H1 (cell line): ENCODE data around the gene IL6ST. TPM values are rescaled to one million over a fixed set of nuclear protein-coding genes. Genes with fewer than 3 reads are reported as not detected.

Source experiments
- CTCF ChIA-PET: fragments of 300-600 bp; sonication (Branson Sonifier 250); formaldehyde crosslinking; loops from one replicate; lab custom pipeline; 2021; ENCODE audit not compliant: partially characterized antibody; lab: Charles Lee
- POLR2A ChIA-PET: fragments of 300-600 bp; sonication (Branson Sonifier 250); formaldehyde crosslinking; loops from one replicate; lab custom pipeline; 2021; ENCODE audit warnings: inconsistent platforms; ENCODE audit not compliant: partially characterized antibody; lab: Charles Lee
- DNase-seq, 2 experiments: peaks; one replicate each; pipeline versions ENCODE4 v3.0.0 to v3.0.0-alpha.2; 2010 to 2022; ENCODE audit warnings: low spot score in 2 of 2, low read depth in 1 of 2, mixed read lengths in 1 of 2
- FAIRE-seq: peaks from 2 replicates; lab custom pipeline; 2011; peaks lifted over from hg19 to GRCh38; lab: Jason Lieb, UNC
- H2AFZ ChIP-seq: 2 replicates; pipeline ENCODE4 v1.8.1; 2012; ENCODE audit warnings: low read length, inconsistent platforms
- H2AK5ac ChIP-seq: 2 replicates; pipeline ENCODE4 v1.6.1; 2013; ENCODE audit warnings: low read depth, low read length
- H2BK120ac ChIP-seq: replicated peaks from 2 replicates; pipeline ENCODE3; 2013; ENCODE audit warnings: low read depth, low read length, inconsistent platforms
- H2BK12ac ChIP-seq: 2 replicates; pipeline ENCODE4 v1.6.1; 2013; ENCODE audit warnings: low read depth, low read length
- H2BK15ac ChIP-seq: 2 replicates; pipeline ENCODE4 v1.6.1; 2013; ENCODE audit warnings: low read length
- H2BK20ac ChIP-seq: 2 replicates; pipeline ENCODE4 v1.6.1; 2013; ENCODE audit warnings: low read length
- H2BK5ac ChIP-seq: 2 replicates; pipeline ENCODE4 v1.6.1; 2013; ENCODE audit warnings: low read depth, low read length
- H3K14ac ChIP-seq: 2 replicates; pipeline ENCODE4 v1.6.1; 2013; ENCODE audit warnings: inconsistent platforms; ENCODE audit not compliant: insufficient read length
- H3K18ac ChIP-seq: 2 replicates; pipeline ENCODE4 v1.6.1; 2013; ENCODE audit warnings: low read length; ENCODE audit errors: extremely low read depth
- H3K23ac ChIP-seq: 2 replicates; pipeline ENCODE4 v1.6.1; 2013; ENCODE audit warnings: inconsistent platforms; ENCODE audit not compliant: insufficient read length
- H3K23me2 ChIP-seq: 2 replicates; pipeline ENCODE4 v1.6.1; 2013; ENCODE audit warnings: low read depth, low read length
- H3K27ac ChIP-seq: 2 replicates; pipeline ENCODE4 v1.6.1; 2011; ENCODE audit warnings: low read depth, low read length, inconsistent platforms
- H3K27me3 ChIP-seq, 4 experiments: replicated peaks in 1 of 4; 1 replicate in 1 of 4; 2 replicates in 3 of 4; pipeline versions ENCODE4 v1.6.1 to v1.8.1; 2011 to 2013; ENCODE audit warnings: low read length in 3 of 4, mild to moderate bottlenecking in 3 of 4, inconsistent platforms in 2 of 4, mixed read lengths in 2 of 4, moderate library complexity in 1 of 4; ENCODE audit not compliant: control insufficient read depth in 3 of 4, insufficient read depth in 3 of 4; ENCODE audit errors: extremely low read depth in 1 of 4
- H3K36me3 ChIP-seq, 4 experiments: 2 replicates each; pipeline versions ENCODE4 v1.6.1 to v1.8.1; 2011 to 2013; ENCODE audit warnings: mild to moderate bottlenecking in 4 of 4, low read length in 3 of 4, moderate library complexity in 2 of 4, control low read depth in 1 of 4, inconsistent platforms in 1 of 4; ENCODE audit not compliant: insufficient read depth in 4 of 4, control insufficient read depth in 2 of 4
- H3K4ac ChIP-seq: replicated peaks from 2 replicates; pipeline ENCODE3; 2013; ENCODE audit warnings: low read length, low read depth, mixed read lengths, inconsistent platforms; ENCODE audit not compliant: insufficient read length
- H3K4me1 ChIP-seq, 4 experiments: replicated peaks in 1 of 4; 1 replicate in 1 of 4; 2 replicates in 3 of 4; pipeline versions ENCODE4 v1.6.1 to v1.8.1; 2011 to 2013; ENCODE audit warnings: low read length in 3 of 4, inconsistent platforms in 2 of 4, mixed read lengths in 1 of 4; ENCODE audit not compliant: insufficient read depth in 4 of 4, control insufficient read depth in 3 of 4
- H3K4me2 ChIP-seq, 2 experiments: 2 replicates each; pipeline versions ENCODE4 v1.6.1 to v1.8.1; 2011 to 2013; ENCODE audit warnings: low read depth in 2 of 2, low read length in 2 of 2, control low read depth in 1 of 2, inconsistent platforms in 1 of 2, mild to moderate bottlenecking in 1 of 2; ENCODE audit not compliant: insufficient read depth in 1 of 2
- H3K4me3 ChIP-seq, 4 experiments: fragments of 200-600, 300-600 bp in 1 of 4; sonication (generic), shearing (Covaris generic), sonication (Bioruptor Twin) in 1 of 4; 2 replicates each; pipeline versions ENCODE4 v1.5.1 to v1.8.1; 2011 to 2016; ENCODE audit warnings: low read length in 4 of 4, low read depth in 3 of 4, control low read depth in 2 of 4, inconsistent platforms in 2 of 4, mild to moderate bottlenecking in 2 of 4, mixed read lengths in 1 of 4, moderate library complexity in 1 of 4; ENCODE audit not compliant: insufficient read depth in 2 of 4; ENCODE audit errors: extremely low read depth in 1 of 4
- H3K56ac ChIP-seq: replicated peaks from 2 replicates; pipeline ENCODE3; 2013; ENCODE audit warnings: low read depth, mild to moderate bottlenecking, mixed read lengths, low read length, inconsistent platforms; ENCODE audit not compliant: insufficient read length
- H3K79me1 ChIP-seq: 2 replicates; pipeline ENCODE4 v1.6.1; 2013; ENCODE audit warnings: low read depth, low read length, control low read depth
- H3K79me2 ChIP-seq, 2 experiments: 2 replicates each; pipeline versions ENCODE4 v1.6.1 to v1.8.1; 2012 to 2013; ENCODE audit warnings: low read length in 2 of 2, mild to moderate bottlenecking in 2 of 2, inconsistent platforms in 1 of 2; ENCODE audit not compliant: insufficient read depth in 2 of 2, control insufficient read depth in 1 of 2
- H3K9ac ChIP-seq, 4 experiments: replicated peaks in 1 of 4; 1 replicate in 1 of 4; 2 replicates in 3 of 4; pipeline versions ENCODE4 v1.6.1 to v1.8.1; 2011 to 2013; ENCODE audit warnings: low read depth in 3 of 4, low read length in 3 of 4, control low read depth in 2 of 4, mild to moderate bottlenecking in 2 of 4, moderate library complexity in 2 of 4, inconsistent platforms in 1 of 4; ENCODE audit errors: extremely low read depth in 1 of 4
- H3K9me3 ChIP-seq, 2 experiments: 2 replicates each; pipeline versions ENCODE4 v1.6.1 to v1.8.1; 2012 to 2013; ENCODE audit warnings: mild to moderate bottlenecking in 2 of 2, moderate library complexity in 2 of 2, control low read depth in 1 of 2, inconsistent platforms in 1 of 2, low read depth in 1 of 2, low read length in 1 of 2, mixed read lengths in 1 of 2; ENCODE audit not compliant: insufficient read depth in 2 of 2
- H4K20me1 ChIP-seq, 2 experiments: replicated peaks in 1 of 2; 2 replicates each; pipeline versions ENCODE3 to v1.8.1; 2011 to 2013; ENCODE audit warnings: inconsistent platforms in 2 of 2, low read length in 2 of 2, mild to moderate bottlenecking in 1 of 2; ENCODE audit not compliant: insufficient read depth in 2 of 2, control insufficient read depth in 1 of 2
- H4K5ac ChIP-seq: 2 replicates; pipeline ENCODE4 v1.6.1; 2013; ENCODE audit warnings: low read length, low read depth, mixed read lengths, inconsistent platforms; ENCODE audit not compliant: insufficient read length
- H4K8ac ChIP-seq: 2 replicates; pipeline ENCODE4 v1.8.0; 2013; ENCODE audit warnings: mild to moderate bottlenecking, moderate library complexity, low read length, inconsistent platforms; ENCODE audit not compliant: insufficient read depth; ENCODE audit errors: extremely low read depth
- H4K91ac ChIP-seq: replicated peaks from 2 replicates; pipeline ENCODE3; 2013; ENCODE audit warnings: low read length, mixed read lengths, inconsistent platforms; ENCODE audit not compliant: insufficient read length
- EP300 ChIP-seq, 2 experiments: IDR thresholded peaks; 1 replicate in 1 of 2; 2 replicates in 1 of 2; pipeline ENCODE4 v1.6.1; 2011 to 2012; ENCODE audit warnings: low read depth in 2 of 2, low read length in 2 of 2, mild to moderate bottlenecking in 2 of 2, borderline replicate concordance in 1 of 2, inconsistent platforms in 1 of 2, moderate library complexity in 1 of 2
- EZH2 ChIP-seq: fragments of 200-600 bp; sonication (generic); IDR thresholded peaks from 2 replicates; pipeline ENCODE4 v1.7.1; 2012; ENCODE audit warnings: low read depth, mild to moderate bottlenecking, moderate library complexity, low read length, inconsistent platforms; ENCODE audit not compliant: severe bottlenecking
- GABPA ChIP-seq: IDR thresholded peaks from 2 replicates; pipeline ENCODE4 v1.6.1; 2011; ENCODE audit warnings: mild to moderate bottlenecking, low read length, moderate library complexity, borderline replicate concordance; ENCODE audit not compliant: insufficient read depth
- HDAC6 ChIP-seq: IDR thresholded peaks from one replicate; pipeline ENCODE4 v1.7.1; 2012; ENCODE audit warnings: low read depth, mild to moderate bottlenecking, inconsistent platforms, low read length, moderate library complexity
- RXRA ChIP-seq: IDR thresholded peaks from 2 replicates; pipeline ENCODE4 v1.6.1; 2011; ENCODE audit warnings: low read depth, mild to moderate bottlenecking, low read length, moderate library complexity; ENCODE audit not compliant: insufficient read depth
- SP2 ChIP-seq: IDR thresholded peaks from 2 replicates; pipeline ENCODE4 v1.6.1; 2012; ENCODE audit warnings: mild to moderate bottlenecking, low read length, inconsistent platforms
- YY1 ChIP-seq: IDR thresholded peaks from 2 replicates; pipeline ENCODE4 v1.6.1; 2011; ENCODE audit warnings: low read depth, mild to moderate bottlenecking, low read length
- WGBS, 2 experiments: shearing (Covaris generic) in 1 of 2; methylation state at CpG; one replicate each; pipeline versions ENCODE4 v1.1.6 to v1.1.7; 2013 to 2015; ENCODE audit warnings: low lambda C conversion rate in 2 of 2, mixed read lengths in 2 of 2, inconsistent platforms in 1 of 2, low coverage in 1 of 2, missing lambda C conversion rate in 1 of 2; ENCODE audit not compliant: insufficient replicate concordance in 2 of 2, insufficient coverage in 1 of 2, insufficient read length in 1 of 2; ENCODE audit errors: extremely low coverage in 1 of 2, missing lambda C conversion rate in 1 of 2; 5-methylcytosine and 5-hydroxymethylcytosine counted together
- polyA plus RNA-seq, 7 experiments: library from polyadenylated mRNA; depleted of rRNA in 3 of 7; stranded (reverse) in 5 of 7; unstranded in 2 of 7; fragments of >200 nt in 5 of 7; fragments of 200-250 nt in 2 of 7; gene quantifications; 1 replicate in 5 of 7; 2 replicates in 1 of 7; 4 replicates in 1 of 7; pipeline versions ENCODE4 v1.2.1 to v1.2.3, GENCODE V29; 2011 to 2013; ENCODE audit warnings: missing spikeins in 2 of 7, mixed read lengths in 2 of 7
- total RNA-seq: library from RNA; stranded (reverse); fragmentation: NEBNext Ultra II Directional; extraction: Animal tissue kit (Norgen Biotek cat#: 25700); gene quantifications from 2 replicates; pipeline ENCODE4 v1.2.1, GENCODE V29; 2021
- TF ChIP-seq, protein P1 (sequence below): IDR thresholded peaks from 2 replicates; pipeline ENCODE4 v1.6.1; 2012; ENCODE audit warnings: inconsistent platforms

The IL6ST gene
- total and polyA plus RNA-seq, 2 of the 8 experiments (the other 6 are each of a cell fraction or from before 2014, with no cell fraction given): 1.4 to 11.1 TPM

DNA sequence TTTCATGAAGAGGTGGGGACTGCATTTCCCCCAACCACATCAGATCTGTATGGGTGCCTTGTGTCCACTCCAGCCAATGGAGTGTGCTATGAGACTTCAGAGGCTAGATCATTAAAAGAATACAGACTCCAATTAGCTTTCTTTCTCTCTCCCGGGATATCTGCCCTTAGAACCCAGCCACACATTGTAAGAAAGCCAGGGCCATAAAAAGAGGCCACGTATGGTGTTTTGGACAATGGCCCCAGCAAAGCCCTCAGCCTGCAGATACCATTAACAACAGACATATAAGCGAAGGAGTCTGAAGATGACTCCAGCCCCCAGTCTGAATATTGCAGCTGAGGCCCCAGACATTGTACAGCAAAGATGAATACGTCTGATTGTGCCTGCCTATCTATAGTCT, 21.5 kb downstream of the IL6ST start:
- WGBS, 2 experiments: 92% methylated on average over 4 of the region's 4 CpGs; no CpG with 5 or more reads in 1 of the 2 experiments
- Histone ChIP-seq H4K20me1 (no peaks in the 10 kb centered on the region), H2BK20ac (no peak overlapping the region), H2BK15ac (no peak overlapping the region), H2BK12ac (no peak overlapping the region), H3K9me3 (no peaks in the 10 kb centered on the region), H3K4me1 (no peaks in the 10 kb centered on the region), H2AFZ (no peak overlapping the region), H4K5ac (no peak overlapping the region), H3K18ac (no peak overlapping the region), H3K36me3 (no peaks in the 10 kb centered on the region; a peak in 1 of 8 replicates), H3K4ac (no peak overlapping the region), H3K4me2 (no peak overlapping the region), H3K23me2 (no peaks in the 10 kb centered on the region), H2BK120ac (no peak overlapping the region), H3K56ac (no peak overlapping the region), H3K14ac (no peak overlapping the region), H3K79me2 (no peaks in the 10 kb centered on the region), H3K9ac (no peak overlapping the region), H3K27ac (no peak overlapping the region), H3K4me3 (no peak overlapping the region), H4K8ac (no peak overlapping the region), H3K27me3 (no peaks in the 10 kb centered on the region), H3K79me1 (no peaks in the 10 kb centered on the region), H2AK5ac (no peak overlapping the region), H2BK5ac (no peak overlapping the region), H3K23ac (no peak overlapping the region), H4K91ac (no peak overlapping the region)
- FAIRE-seq (no peak), DNase-seq (no peak)
- TF ChIP-seq HDAC6 (no peak), EP300 (IDR thresholded peaks at IDR 0.05; ENCODE audit: borderline replicate concordance in 1 of 2, low read depth in 2 of 2, low read length in 2 of 2) (no peak), GABPA (no peak), EZH2 (no peak), RXRA (no peak), YY1 (no peak), SP2 (no peak)
- TF ChIP-seq, protein P1, sequence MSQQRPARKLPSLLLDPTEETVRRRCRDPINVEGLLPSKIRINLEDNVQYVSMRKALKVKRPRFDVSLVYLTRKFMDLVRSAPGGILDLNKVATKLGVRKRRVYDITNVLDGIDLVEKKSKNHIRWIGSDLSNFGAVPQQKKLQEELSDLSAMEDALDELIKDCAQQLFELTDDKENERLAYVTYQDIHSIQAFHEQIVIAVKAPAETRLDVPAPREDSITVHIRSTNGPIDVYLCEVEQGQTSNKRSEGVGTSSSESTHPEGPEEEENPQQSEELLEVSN: no peak
- ChIA-PET POLR2A (interaction anchor here (0.6 kb wide), 1 partner anchor 8 kb away, joined by 7 read pairs; no protein-coding TSS in a partner anchor), CTCF (interaction anchor here (0.6 to 0.9 kb wide), 3 partner anchors 27 to 674 kb away, joined by 3 read pairs; no protein-coding TSS in a partner anchor)
